NK-92 (cell line): ENCODE results near the gene ASAP2.

Experiments
- DNase-seq: peaks from one replicate; lab custom pipeline; 2025; ENCODE audit not compliant: unreplicated experiment; lab: John Stamatoyannopoulos, UW

The ASAP2 gene

GRCh38 chr2:9341337-9341887 is 134.8 kb downstream of the ASAP2 start:
- DNase-seq, result no peak

- DNase-seq, result no peak
Measured at GRCh38 chr2:9342659-9343058, 136.0 kb downstream of the ASAP2 start.

DNA sequence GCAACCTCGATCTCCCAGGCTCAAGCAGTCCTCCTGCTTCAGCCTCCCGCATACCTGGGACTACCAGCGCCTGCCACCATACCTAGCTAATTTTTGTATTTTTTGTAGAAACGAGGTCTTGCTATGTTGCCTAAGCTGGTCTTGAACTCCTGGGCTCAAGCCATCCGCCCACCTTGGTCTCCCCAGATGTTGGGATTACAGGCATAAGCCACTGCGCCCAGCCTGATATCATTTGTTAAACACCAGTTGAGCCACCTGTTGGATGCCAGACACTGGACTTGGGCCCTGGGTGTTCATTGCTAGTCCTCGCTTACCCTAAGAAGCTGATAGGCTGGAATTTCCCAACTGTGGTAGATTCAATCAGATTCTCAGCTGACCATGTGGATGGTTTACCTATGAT is 136.9 kb downstream of the ASAP2 start:
- DNase-seq, result no peak

- DNase-seq, result no peak
Measured at GRCh38 chr2:9344434-9344833, 137.8 kb downstream of the ASAP2 start.

- DNase-seq, result no peak
Measured at GRCh38 chr2:9345343-9345742, 138.7 kb downstream of the ASAP2 start.

DNA sequence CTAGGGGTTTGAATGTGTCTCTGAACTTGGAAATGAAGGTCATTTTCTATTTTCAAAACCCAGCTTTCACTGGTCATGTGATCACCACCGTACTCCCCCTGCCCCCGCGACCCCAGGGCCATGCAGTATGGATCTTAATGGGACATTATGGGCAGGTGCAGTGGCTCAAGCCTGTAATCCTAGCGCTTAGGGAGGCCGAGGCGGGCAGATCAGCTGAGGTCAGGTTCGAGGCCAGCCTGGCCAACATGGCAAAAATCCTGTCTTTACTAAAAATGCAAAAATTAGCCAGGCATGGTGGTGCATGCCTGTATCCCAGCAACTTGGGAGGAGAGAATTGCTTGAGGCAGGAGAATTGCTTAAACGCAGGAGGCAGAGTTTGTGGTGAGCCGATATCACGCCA is 139.4 kb downstream of the ASAP2 start:
- no peak for DNase-seq

- DNase-seq, result no peak
Measured at GRCh38 chr2:9346885-9347284, 140.3 kb downstream of the ASAP2 start.

GRCh38 chr2:9347411-9347881 is 140.8 kb downstream of the ASAP2 start:
- DNase-seq, result no peak

DNA sequence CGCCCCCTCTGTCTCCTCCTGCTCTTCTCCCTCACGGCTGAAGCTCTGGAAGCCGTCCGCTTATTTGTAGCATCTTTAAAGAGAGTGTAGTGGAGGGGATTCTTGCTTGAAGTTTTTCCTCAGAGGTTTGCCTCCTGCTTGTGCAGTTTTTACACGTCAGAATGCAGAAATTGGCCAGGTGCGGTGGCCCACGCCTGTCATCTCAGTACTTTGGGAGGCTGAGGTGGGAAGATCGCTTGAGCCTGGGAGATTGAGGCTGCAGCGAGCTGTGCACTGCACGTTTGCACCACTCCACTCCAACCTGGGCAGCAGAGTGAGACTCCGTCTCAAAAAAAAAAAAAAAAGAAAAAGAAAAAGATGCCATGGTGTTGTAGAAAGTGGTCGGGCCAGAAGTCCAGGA is 147.7 kb downstream of the ASAP2 start:
- DNase-seq, result no peak

DNA sequence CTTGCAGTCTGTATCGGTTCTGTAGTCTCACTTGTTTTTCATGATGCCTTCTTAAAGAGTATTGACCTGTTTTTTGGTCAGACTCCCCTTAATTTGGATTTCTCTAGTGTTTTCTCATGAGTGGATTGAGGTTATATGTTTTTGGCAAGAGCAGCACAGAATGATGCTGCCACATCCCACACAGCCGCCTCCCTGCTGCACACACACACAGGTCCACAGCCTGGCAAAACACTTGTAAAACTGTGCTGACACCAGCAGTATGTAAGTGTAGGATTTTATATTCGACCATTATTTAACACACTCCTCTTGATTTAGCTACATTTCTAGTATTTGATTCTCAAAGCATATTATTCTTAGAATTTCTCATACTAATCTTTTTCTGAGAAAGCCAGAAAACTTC is 148.7 kb downstream of the ASAP2 start:
- DNase-seq, result no peak

DNA sequence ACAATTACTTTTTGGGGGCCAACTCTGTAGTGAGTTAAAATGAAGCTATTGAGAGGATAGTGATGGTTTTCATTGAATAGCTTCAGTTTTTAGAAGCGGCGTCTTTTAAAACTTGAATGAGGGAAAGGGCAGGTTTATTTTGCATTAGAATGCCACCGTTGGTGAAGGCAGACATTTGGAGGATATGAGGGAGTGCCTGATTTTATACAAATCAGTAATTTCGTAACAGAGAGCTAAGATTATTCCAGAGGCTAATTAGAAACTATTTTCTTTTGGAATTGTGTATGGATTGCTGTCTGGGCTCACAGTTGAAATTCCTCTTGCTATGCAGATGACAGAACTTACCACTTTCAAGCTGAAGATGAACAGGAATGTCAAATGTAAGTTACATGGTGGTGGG is 149.1 kb downstream of the ASAP2 start:
- DNase-seq, result no peak

GRCh38 chr2:9356261-9356660 is 149.6 kb downstream of the ASAP2 start:
- no peak for DNase-seq

GRCh38 chr2:9358846-9359245 is 152.2 kb downstream of the ASAP2 start:
- DNase-seq, result no peak

DNA sequence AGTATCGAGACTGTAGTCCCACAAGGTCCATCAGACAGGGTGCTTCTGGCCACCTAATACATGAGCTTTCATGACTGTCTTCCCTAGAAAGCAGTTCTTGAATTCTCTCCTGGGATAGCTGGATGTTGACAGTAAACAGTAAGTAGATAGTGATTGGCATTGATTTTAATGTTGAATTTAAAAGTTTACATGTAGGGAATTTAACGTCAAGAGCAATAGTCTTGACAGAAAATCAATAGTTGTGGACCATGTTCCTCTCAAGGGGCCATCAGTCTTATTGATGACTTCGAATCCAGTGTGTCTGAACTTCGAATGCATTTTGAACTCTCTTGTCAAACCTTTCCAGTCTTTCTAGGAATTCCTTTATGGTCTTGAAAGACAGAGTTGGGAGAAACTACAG is 152.9 kb downstream of the ASAP2 start:
- no peak for DNase-seq

- DNase-seq, result no peak
Measured at GRCh38 chr2:9360110-9360509, 153.5 kb downstream of the ASAP2 start.

- no peak for DNase-seq
Measured at GRCh38 chr2:9360701-9361100, 154.1 kb downstream of the ASAP2 start.

GRCh38 chr2:9364373-9364772 is 157.8 kb downstream of the ASAP2 start:
- DNase-seq, result no peak

GRCh38 chr2:9364791-9365497 is 158.3 kb downstream of the ASAP2 start:
- no peak for DNase-seq

DNA sequence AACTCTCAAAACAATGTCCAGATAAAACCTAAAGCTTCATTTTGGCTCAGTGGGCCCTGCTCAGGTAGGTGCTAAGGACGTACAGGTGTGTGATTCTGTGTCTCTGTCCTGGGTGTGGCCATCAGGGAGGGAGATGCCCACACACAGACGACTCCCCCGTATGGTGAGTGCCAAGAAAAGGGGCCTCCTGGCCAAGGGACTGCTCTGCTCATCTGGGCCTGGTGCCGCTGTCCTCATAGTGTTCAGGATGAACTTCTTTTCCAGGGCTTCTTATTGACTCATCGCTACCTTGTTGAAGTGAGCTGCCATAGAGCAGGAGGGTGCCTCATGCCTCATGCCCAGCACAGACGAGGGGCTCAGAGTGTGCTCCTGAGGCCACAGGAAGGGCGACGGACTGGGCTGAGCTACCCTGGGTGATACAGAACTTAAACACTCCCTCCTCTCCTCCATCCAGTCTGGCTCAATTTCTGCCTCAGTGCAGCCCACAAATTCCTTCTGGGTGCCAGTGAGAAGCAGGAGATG is 158.9 kb downstream of the ASAP2 start:
- DNase-seq, result no peak

DNA sequence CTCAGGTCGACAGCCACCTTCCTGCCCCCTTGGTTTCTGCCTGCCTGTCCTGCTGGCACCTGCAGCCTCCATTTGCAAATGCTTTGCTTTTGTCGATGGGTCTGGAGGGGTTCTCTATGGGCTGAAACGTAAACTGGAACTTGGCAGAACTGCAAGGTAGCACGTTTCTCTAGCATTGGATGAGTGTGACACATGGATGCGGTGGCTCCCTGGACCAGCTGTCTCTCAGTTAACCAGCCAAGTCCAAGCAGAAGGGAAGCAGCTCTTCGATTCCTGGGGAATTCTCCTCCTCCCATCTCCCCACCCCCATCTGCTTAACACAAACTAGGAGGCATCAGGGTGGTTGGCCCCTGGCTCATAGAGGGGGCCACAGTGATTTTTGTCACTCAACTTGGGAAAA is 159.4 kb downstream of the ASAP2 start:
- DNase-seq, result no peak

DNA sequence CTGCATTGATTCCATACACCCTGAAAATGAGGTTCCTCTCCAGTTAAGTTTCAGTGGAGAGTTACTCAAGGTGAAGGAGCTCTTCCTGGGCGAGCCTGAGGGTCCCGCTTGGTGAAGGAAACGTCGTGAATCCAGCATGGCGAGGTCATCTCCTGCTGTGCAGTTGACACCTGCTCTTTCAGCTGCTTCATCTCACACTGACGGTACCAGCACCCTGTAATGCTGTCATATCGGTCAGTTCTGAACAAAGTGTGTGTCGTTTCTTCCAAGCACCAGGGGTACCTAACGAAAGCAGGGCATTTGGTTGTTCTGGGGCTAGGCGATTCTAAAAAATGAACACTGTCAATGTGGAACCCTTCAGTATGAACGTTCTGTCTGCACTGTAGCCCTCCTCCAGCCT is 164.1 kb downstream of the ASAP2 start:
- DNase-seq, result no peak

DNA sequence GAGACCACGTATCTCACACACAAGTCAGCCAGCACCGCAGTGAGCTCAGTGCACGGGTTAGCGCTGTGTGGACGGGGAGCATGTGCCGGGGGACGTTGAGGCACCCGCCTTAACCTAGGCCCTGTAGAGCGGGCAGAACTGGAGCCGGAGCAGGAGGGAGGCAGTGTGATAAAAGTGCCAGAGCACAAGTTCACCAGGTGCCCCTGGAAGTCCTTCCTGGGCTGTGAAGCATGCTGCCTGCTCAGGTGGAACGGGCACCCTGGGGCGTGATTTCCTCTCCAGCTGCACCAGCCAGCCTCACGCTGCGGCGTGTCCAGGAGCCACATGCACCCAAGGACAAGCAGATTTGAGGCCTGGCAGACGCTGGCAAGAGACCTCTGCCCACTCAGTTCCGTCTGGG is 166.4 kb downstream of the ASAP2 start:
- DNase-seq, result no peak

- DNase-seq, result no peak
Measured at GRCh38 chr2:9373476-9373875, 166.9 kb downstream of the ASAP2 start.
